ENCODE results near the gene IGHMBP2. TPM values are rescaled to one million over a fixed set of nuclear protein-coding genes. Genes with fewer than 3 reads are reported as not detected.

Gene IGHMBP2
- total RNA-seq, 2 experiments from 2014 or later = 17.5 to 37.9 TPM

- H2AFZ ChIP-seq (ENCODE audit: low read length) = no peak overlapping the region
- BruUV-seq (replicated peaks) = no TSS peak
- no peak overlapping the region for H3K27ac ChIP-seq (ENCODE audit: low read depth, low read length, poor library complexity, severe bottlenecking)
- intact Hi-C loops (cut with micrococcal nuclease; ENCODE audit: unreplicated experiment) = no loop called here
- TF ChIP-seq EZH2phosphoT487 (IDR thresholded peaks at IDR 0.05; ENCODE audit: borderline replicate concordance, low read depth, low read length) = no peak
- no peak for TF ChIP-seq CTCF (conservative IDR thresholded peaks at IDR 0.05; ENCODE audit: low read length)
- no peaks in the 10 kb centered on the region for H3K9me2 ChIP-seq (ENCODE audit: insufficient read depth, low read length)
- no peaks in the 10 kb centered on the region for H3K79me2 ChIP-seq (ENCODE audit: insufficient read depth, low read depth, low read length)
- POLR2A ChIA-PET = interaction anchor here (0.6 kb wide), 1 partner anchor 154 kb away, joined by 3 read pairs; no protein-coding TSS in a partner anchor
- no peaks in the 10 kb centered on the region for H3K9me3 ChIP-seq (ENCODE audit: low read length)
- H3K36me3 ChIP-seq (ENCODE audit: insufficient read depth, low read length) = peaks cover 43% of the 10 kb centered on the region
- H3K4me1 ChIP-seq (ENCODE audit: insufficient read depth, low read length, poor library complexity, severe bottlenecking) = no peaks in the 10 kb centered on the region
- no peaks in the 10 kb centered on the region for H4K20me1 ChIP-seq (ENCODE audit: insufficient read depth, low read length)
- H3K4me3 ChIP-seq (ENCODE audit: low read depth, low read length, poor library complexity, severe bottlenecking) = no peak overlapping the region
- no peak overlapping the region for H3K4me2 ChIP-seq (ENCODE audit: low read length)
- CTCF ChIA-PET (ENCODE audit: unreplicated experiment) = interaction anchor here (1.0 kb wide), 1 partner anchor 21 kb away, joined by 3 read pairs; no protein-coding TSS in a partner anchor
- DNase-seq (ENCODE audit: low spot score) = no peak
These were observed 29.4 kb downstream of the IGHMBP2 start for GRCh38 chr11:68932933-68933577.

GRCh38 chr11:68933605-68934320 lies 30.1 kb downstream of the IGHMBP2 start:
- intact Hi-C loops (cut with micrococcal nuclease; ENCODE audit: unreplicated experiment) = no loop called here
- H3K9me2 ChIP-seq (ENCODE audit: insufficient read depth, low read length) = no peaks in the 10 kb centered on the region
- BruUV-seq (replicated peaks) = no TSS peak
- H3K36me3 ChIP-seq (ENCODE audit: insufficient read depth, low read length) = peaks cover 38% of the 10 kb centered on the region
- H3K4me1 ChIP-seq (ENCODE audit: insufficient read depth, low read length, poor library complexity, severe bottlenecking) = no peaks in the 10 kb centered on the region
- no peak overlapping the region for H3K4me3 ChIP-seq (ENCODE audit: low read depth, low read length, poor library complexity, severe bottlenecking)
- H4K20me1 ChIP-seq (ENCODE audit: insufficient read depth, low read length) = no peaks in the 10 kb centered on the region
- no peaks in the 10 kb centered on the region for H3K79me2 ChIP-seq (ENCODE audit: insufficient read depth, low read depth, low read length)
- H3K27ac ChIP-seq (ENCODE audit: low read depth, low read length, poor library complexity, severe bottlenecking) = no peak overlapping the region
- no peak for TF ChIP-seq EZH2phosphoT487 (IDR thresholded peaks at IDR 0.05; ENCODE audit: borderline replicate concordance, low read depth, low read length)
- no peak for TF ChIP-seq CTCF (conservative IDR thresholded peaks at IDR 0.05; ENCODE audit: low read length)
- ChIA-PET CTCF (ENCODE audit: unreplicated experiment) (interaction anchor here (1.0 kb wide), 1 partner anchor 20 kb away, joined by 3 read pairs; no protein-coding TSS in a partner anchor), POLR2A (interaction anchor here (0.6 kb wide), 2 partner anchors 14 to 153 kb away, joined by 3 read pairs; no protein-coding TSS in a partner anchor)
- H3K9me3 ChIP-seq (ENCODE audit: low read length) = no peaks in the 10 kb centered on the region
- no peak overlapping the region for H2AFZ ChIP-seq (ENCODE audit: low read length)
- DNase-seq (ENCODE audit: low spot score) = no peak
- no peak overlapping the region for H3K4me2 ChIP-seq (ENCODE audit: low read length)

GRCh38 chr11:68934321-68934645 lies 30.6 kb downstream of the IGHMBP2 start:
- no TSS peak for BruUV-seq (replicated peaks)
- Histone ChIP-seq H3K9me2 (ENCODE audit: insufficient read depth, low read length) (no peaks in the 10 kb centered on the region), H3K4me2 (ENCODE audit: low read length) (no peak overlapping the region), H4K20me1 (ENCODE audit: insufficient read depth, low read length) (no peaks in the 10 kb centered on the region), H3K9me3 (ENCODE audit: low read length) (no peaks in the 10 kb centered on the region), H3K4me1 (ENCODE audit: insufficient read depth, low read length, poor library complexity, severe bottlenecking) (no peaks in the 10 kb centered on the region), H3K79me2 (ENCODE audit: insufficient read depth, low read depth, low read length) (no peaks in the 10 kb centered on the region), H3K27ac (ENCODE audit: low read depth, low read length, poor library complexity, severe bottlenecking) (no peak overlapping the region), H2AFZ (ENCODE audit: low read length) (no peak overlapping the region), H3K4me3 (ENCODE audit: low read depth, low read length, poor library complexity, severe bottlenecking) (no peak overlapping the region), H3K36me3 (ENCODE audit: insufficient read depth, low read length) (peaks cover 36% of the 10 kb centered on the region)
- ChIA-PET CTCF (ENCODE audit: unreplicated experiment) (interaction anchor here (1.0 kb wide), 1 partner anchor 20 kb away, joined by 3 read pairs; no protein-coding TSS in a partner anchor), POLR2A (interaction anchor here (0.6 kb wide), 1 partner anchor 14 kb away, joined by 3 read pairs; no protein-coding TSS in a partner anchor)
- TF ChIP-seq CTCF (conservative IDR thresholded peaks at IDR 0.05; ENCODE audit: low read length) = no peak
- TF ChIP-seq EZH2phosphoT487 (IDR thresholded peaks at IDR 0.05; ENCODE audit: borderline replicate concordance, low read depth, low read length) = no peak
- no peak for DNase-seq (ENCODE audit: low spot score)
- intact Hi-C loops (cut with micrococcal nuclease; ENCODE audit: unreplicated experiment) = no loop called here
